Fibroblast of lung (primary cell): ENCODE results near the gene PRKAA1.

Experiments used
- EZH2 ChIP-seq: IDR thresholded peaks from 2 replicates; pipeline ENCODE4 v1.5.1; 2012; ENCODE audit warnings: low read length, control low read depth, mild to moderate bottlenecking; ENCODE audit errors: missing control alignments
- TF ChIP-seq, protein P1 (sequence below), 2 donors: IDR thresholded peaks in 1 of 2; conservative IDR thresholded peaks in 1 of 2; 1 replicate in 1 of 2; 2 replicates in 1 of 2; pipeline ENCODE4 v1.5.1; 2011 to 2012; ENCODE audit warnings: low read length in 2 of 2, control low read depth in 1 of 2, inconsistent platforms in 1 of 2, low read depth in 1 of 2, mild to moderate bottlenecking in 1 of 2

DNA sequence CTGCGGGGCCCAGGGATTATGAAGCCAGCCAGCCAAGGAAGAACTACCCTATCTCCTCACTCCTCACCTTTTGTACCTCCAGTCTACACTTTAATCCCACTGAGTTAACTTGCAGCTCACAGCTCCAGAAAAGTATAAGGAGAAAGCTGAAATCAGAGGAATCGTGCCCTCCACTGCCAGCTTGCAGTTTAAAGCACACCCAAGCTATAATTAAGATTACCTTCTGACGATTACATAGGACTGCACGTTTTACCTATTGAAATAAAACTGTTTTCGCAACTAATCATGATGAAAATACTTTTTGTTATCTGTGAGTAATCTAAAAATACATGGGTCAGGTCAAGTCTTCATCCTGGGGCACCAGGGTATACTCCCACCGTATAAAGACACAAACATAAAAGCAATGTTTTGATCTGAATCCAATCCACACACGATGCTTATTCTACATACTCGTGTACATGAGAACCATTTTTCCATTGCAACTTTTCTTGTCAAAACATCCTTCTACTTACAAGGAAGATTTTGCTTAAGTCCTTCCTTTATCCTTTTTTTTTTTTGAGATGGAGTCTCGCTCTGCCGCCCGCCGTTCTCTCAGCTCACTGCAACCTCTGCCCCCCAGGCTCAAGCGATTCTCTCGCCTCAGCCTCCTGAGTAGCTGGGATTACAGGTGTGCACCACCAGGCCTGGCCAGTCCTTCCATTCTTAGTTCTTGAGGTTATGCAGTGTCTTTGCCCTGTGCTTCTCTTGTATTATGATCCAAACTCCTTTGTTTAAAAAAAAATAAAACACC, 29.2 kb upstream of the PRKAA1 start:
- TF ChIP-seq, protein P1, sequence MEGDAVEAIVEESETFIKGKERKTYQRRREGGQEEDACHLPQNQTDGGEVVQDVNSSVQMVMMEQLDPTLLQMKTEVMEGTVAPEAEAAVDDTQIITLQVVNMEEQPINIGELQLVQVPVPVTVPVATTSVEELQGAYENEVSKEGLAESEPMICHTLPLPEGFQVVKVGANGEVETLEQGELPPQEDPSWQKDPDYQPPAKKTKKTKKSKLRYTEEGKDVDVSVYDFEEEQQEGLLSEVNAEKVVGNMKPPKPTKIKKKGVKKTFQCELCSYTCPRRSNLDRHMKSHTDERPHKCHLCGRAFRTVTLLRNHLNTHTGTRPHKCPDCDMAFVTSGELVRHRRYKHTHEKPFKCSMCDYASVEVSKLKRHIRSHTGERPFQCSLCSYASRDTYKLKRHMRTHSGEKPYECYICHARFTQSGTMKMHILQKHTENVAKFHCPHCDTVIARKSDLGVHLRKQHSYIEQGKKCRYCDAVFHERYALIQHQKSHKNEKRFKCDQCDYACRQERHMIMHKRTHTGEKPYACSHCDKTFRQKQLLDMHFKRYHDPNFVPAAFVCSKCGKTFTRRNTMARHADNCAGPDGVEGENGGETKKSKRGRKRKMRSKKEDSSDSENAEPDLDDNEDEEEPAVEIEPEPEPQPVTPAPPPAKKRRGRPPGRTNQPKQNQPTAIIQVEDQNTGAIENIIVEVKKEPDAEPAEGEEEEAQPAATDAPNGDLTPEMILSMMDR (conservative IDR thresholded peaks at IDR 0.05 in 1 of 2, IDR thresholded peaks at IDR 0.05 in 1 of 2; ENCODE audit: low read depth in 1 of 2, low read length in 2 of 2), result no peak
- TF ChIP-seq EZH2, result no peak
